Activated naive CD4-positive, alpha-beta T cell treated with anti-CD3 and anti-CD28 coated beads, Interleukin-2, amount 50 U/mL, for 16 hours (primary cell): ENCODE measurements around the gene MT1F.
A peak's percentile ranks its signal among the peaks of the same experiment; 100 is the strongest.
"Not testable (repeated sequence)": the region's sequence is repeated elsewhere in the genome, so short reads cannot be mapped to it uniquely, and the experiment has no call there.

ENCODE experiments used
- DNase-seq: peaks from one replicate; pipeline ENCODE4 v3.0.0-alpha.2; 2020

The MT1F gene

DNA sequence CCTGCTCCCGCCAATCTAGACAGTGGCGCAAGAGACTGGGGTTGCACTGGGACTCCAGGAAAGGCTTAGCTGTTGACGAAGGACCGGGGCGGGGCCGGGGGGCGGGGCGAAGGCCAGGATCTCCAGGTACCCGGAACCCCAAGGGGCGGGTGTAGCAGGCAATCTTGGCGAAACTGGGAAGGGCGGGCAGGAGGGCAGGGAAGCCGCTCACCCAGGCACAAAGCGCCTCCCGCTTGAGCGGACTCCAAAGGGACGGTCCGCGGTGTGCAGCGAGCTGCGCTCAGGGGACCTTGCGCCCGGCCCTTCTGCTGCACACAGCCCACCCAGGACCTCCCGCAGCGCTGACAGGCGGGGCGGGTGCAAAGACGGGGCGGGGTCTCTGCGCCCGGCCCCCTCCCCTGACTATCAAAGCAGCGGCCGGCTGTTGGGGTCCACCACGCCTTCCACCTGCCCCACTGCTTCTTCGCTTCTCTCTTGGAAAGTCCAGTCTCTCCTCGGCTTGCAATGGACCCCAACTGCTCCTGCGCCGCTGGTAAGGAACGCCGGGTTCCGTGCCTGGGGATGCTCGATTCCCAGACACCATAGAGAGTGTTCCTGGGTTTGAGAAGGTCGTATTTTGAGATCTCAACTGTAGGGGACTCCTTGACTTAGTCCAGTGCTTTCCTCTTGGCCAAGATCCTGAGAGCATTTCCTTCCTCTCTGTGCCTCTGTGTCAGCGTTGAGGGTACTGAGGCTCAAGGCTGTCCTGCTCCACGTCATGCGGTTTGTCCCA, at the start of gene MT1F:
Gene MT1F (plus strand): TSS at position 405 of the 772 bp plus-strand sequence. CDS start 100 bp downstream, at position 505.
- DNase-seq, result peak; percentile 72

DNA sequence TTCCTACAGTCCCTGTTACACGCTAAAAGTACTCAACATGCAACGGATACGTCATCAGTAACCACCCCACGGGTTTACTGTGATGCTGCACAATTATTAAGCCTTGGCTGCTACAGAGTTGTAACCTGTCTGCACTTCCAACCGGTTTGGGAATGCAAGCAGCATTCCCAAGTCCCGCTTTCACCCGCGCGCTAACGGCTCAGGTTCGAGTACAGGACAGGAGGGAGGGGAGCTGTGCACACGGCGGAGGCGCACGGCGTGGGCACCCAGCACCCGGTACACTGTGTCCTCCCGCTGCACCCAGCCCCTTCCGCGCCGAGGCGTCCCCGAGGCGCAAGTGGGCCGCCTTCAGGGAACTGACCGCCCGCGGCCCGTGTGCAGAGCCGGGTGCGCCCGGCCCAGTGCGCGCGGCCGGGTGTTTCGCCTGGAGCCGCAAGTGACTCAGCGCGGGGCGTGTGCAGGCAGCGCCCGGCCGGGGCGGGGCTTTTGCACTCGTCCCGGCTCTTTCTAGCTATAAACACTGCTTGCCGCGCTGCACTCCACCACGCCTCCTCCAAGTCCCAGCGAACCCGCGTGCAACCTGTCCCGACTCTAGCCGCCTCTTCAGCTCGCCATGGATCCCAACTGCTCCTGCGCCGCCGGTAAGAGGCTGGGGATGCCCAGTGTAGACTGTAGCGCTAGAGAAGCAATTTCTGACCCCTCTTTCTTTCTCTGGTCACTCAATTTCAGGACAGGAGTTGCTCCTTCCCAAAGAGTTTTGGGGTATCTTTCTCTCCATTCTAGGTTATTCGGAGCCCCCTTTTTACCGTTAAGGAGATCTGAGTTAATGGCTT, 49.5 kb upstream of the MT1F start, which contains the start of gene MT2A:
Gene MT2A (plus strand): TSS at position 542 of the 833 bp plus-strand sequence. CDS start 72 bp downstream, at position 614.
- DNase-seq, result peak; percentile 92

DNA sequence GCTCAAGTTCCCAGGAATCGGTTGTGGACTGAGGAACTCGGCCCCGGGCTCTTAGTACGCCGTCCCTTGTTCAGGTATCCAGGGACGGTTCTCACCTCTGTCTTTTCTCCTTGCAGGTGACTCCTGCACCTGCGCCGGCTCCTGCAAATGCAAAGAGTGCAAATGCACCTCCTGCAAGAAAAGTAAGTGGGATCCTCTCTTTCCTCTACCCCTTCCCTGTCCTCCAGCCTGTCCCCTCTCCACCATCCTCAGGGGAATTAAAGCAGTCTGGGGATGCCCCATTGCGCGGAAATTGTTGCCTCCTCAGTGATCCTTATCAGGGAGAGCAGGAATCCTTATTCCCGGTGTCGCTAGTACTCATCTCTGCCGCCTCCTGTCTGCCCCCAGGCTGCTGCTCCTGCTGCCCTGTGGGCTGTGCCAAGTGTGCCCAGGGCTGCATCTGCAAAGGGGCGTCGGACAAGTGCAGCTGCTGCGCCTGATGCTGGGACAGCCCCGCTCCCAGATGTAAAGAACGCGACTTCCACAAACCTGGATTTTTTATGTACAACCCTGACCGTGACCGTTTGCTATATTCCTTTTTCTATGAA, 48.8 kb upstream of the MT1F start:
- no peak for DNase-seq

DNA sequence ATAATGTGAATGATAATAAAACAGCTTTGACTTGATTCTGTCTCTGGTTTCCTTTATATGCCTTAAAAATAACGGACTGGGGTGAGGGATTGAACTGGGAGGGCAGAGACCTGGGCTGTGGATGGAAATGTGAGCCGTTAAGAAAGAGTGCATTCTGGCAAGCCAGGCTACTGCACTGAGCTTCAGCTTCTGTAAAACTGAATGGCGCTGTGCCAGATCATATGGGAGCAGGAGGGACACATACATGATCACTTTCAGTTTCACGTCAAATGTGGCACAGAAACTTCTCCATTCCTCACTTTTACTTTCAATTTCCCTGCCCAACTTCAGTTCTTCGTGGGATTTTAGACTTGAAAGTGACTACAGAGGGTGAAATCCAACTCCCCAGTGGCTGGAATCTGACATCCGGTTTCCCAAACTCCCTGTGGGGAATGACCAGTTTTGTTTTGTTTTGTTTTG, 48.3 kb upstream of the MT1F start:
- peak; percentile 76 for DNase-seq

DNA sequence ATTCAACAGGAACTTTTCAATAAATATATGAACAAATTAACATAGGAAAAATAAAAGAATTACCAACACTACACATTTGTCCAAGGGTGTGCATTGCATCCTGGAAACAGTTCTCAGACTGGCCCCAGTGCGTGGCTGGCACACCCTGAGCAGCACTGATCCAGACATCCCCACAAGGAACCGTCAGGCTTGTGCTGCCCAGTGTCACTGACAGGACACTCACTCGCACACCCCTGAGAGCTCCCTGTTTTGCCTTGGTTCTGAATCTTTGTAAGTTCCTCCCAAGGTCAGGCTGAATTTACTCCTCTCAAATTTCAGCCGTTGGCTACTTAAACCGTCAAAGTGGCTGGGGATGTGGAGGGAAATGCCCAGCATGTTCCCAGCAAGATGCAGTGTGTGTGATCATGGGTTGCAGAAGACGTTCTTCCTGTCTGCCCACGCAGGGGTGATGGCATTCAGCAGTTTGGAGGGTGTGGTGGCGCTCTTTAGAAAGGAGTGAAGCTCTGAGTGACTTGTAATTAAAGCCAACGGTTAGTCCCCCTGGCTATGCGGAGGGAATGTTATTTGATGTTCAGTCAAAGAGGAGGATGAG, 47.6 kb upstream of the MT1F start:
- DNase-seq, result peak; percentile 78

DNA sequence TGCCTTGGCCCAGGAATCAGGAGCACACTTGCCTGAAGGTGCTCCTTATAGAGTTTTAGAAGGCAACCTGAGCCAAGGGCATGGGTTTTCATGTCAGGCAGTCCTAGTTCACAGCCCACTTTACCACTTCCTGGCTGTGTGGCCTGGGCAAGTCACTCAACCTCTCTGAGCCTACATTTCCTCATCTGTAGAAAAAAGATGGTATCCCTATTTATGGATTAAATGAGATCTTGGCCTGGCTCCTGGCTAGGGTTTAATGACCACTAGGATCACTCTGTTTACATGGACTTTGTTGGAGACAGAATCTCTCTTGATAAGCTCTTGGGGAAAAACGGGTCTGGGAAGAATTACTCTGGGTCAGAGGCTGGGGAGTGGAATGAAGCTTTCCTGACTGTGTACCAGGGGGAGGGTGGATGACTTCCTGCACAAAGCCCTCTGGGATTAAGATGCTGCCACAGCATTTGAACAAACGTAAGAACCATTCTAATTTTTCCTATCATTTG, 47.1 kb upstream of the MT1F start:
- no peak for DNase-seq

DNA sequence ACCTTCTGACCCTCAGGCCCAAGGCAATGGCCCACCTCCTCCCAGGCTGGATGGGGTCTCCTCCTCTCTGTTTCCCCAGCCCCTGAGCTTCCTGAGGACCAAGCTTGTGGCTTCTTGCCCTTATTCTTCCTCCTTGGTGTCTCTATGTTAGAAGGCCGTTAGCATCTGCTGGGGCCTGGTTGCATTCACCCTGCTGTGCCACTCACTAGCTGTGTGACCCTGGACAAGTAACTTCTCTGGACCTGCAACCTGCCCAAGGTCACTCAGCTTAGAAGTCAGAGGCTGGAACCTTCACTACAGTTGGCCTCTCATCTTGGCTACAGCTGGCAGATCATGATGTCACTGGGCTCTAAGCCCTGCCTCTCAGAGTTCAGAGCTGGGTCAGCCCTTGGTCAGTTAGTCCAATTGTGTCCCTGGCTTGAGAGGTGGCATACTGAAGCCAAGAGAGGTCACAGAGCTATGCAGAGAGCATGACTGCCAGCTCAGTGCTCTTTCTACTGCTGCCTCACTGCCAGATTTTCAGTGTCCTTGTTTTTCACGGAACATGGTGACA, 46.4 kb upstream of the MT1F start:
- no peak for DNase-seq

DNA sequence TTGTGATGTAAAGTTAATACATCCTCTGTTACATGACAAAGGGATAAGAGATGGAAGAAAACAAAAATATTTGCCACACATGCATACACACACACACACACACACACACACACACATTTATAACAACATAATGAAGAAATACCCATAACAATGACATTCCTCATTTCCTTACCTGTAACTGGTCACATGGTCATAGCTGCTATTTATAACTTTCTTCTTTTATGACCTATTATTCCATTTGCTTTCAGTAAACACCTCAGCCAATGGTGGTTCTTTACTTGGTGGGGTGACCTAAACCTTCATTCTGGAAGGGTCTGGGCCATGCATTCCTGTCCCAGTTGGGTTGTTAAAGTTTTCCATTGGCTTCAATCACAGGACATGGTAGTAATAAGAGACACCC, 44.1 kb upstream of the MT1F start:
- no peak for DNase-seq

DNA sequence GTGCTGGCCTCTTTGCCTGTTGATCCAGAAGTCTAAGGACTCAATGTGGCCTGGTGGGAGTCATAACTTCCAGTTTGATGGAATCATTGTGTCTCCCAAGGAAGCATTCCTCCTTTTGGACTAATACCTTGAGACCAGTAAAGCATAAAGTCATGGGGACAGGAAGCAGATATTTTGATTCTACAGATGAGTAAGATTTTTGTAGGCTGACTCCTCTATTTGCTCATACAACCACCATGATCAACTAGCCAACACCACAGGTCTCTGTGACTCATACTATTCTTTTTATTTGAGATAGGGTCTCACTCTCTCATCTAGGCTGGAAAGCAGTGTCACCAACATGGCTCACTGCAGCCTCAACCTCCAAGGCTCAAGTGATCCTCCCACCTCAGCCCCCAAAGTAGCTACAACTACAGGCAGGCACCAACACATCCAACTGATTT, 43.2 kb upstream of the MT1F start:
- no peak for DNase-seq

DNA sequence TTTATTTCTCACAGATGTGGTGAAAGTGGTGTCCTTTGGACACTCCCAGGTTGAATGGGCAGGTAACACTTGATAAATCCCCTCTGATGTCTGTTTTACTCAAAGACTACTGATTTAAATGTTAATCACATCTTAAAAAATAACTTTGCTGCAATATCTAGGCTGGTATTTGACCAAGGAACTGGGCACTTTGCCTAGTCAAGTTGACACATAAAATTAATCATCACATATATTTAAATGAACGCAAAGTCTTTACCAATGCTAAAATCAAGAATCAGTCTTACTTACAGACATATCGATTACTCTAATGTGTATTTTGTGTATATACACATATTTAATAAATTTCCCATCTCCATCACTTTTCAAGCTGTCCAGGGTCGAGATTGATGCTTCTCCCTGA, 42.4 kb upstream of the MT1F start:
- DNase-seq, result no peak

DNA sequence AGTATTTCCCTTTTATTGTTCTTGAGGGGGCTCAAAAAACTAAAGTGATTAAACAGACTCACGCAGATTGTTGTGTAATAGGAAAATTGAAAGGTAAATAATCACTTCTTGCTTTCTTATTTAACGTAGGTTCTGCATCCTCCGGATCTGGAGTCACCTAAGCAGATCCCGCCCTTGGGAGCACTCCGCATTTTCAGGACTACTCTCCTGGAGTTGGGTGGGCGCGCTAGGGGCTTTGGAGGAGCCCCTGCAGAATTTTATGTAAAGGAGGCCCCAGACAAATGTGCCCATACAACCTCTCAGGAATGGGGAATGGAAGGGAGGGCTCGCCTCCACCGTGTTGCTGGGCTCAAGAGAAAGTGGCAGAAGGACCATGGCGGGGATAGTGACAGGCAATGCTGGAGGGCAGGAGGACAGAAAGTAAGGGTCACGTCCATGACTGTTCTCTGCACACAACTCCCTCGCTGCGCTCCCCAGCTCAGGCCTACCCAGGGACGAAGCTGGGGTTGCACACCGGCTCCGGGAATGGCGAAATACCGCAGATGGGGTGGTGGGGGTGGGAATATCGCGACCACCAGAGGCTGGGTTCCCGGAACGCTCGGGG, 41.0 kb upstream of the MT1F start:
- DNase-seq, result no peak

DNA sequence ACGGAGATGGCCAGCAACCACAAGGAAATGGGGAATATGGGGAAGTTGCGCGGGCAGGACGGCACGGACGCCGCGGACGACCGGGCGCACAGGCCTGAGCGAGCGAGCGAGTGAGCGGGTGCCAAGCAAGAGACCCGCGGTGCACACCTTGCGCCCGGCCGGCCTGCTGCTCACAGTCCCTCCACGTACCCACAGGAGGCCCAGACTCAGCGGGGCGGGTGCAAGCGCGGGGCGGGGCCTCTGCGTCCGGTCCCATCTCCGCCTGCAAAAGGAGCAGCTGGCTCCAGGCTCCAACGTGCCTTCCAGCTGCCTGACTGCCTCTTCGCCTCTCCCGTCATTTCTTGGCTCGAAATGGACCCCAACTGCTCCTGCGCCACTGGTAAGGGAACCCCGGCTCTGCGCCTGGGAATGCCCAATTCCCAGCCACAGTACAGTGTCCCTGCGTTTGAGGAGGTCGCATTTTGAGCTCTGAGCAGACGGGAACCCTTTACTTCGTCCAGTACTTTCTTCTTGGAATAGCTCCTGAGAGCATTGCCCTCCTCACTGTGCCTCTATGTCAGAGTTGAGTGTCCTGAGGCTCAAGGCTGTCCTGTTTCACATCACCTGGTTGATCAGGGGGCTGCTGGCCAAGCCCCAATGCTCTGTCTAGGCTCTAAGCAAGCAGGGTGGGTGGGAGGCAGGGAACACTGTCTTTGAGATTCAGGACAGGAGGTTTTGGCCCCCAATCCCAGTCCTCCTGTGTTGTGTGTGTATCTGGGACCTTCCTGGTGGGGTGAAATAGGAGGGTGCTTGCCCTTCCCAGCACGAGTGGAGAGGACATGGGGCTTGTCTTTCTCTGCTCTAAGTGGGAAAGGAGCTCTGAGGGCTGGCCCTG, 40.3 kb upstream of the MT1F start:
- DNase-seq, result peak; percentile 47

DNA sequence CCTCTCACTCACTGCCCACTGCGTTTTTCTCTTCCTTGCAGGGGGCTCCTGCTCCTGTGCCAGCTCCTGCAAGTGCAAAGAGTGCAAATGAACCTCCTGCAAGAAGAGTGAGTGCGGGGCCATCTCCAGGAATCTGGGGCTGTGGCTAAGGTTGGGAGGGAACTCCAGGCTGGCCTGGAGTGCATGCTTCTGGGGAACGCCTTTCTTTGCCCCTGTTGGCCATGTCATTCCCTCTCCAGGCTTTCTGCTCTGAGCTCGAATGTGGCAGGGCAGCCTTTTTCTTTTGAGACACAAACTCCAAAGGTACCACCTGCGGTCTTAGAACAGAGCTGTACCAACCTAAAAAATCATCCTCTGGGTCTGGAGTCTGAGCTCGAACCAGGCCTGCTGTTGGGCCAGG, 39.6 kb upstream of the MT1F start:
- no peak for DNase-seq

DNA sequence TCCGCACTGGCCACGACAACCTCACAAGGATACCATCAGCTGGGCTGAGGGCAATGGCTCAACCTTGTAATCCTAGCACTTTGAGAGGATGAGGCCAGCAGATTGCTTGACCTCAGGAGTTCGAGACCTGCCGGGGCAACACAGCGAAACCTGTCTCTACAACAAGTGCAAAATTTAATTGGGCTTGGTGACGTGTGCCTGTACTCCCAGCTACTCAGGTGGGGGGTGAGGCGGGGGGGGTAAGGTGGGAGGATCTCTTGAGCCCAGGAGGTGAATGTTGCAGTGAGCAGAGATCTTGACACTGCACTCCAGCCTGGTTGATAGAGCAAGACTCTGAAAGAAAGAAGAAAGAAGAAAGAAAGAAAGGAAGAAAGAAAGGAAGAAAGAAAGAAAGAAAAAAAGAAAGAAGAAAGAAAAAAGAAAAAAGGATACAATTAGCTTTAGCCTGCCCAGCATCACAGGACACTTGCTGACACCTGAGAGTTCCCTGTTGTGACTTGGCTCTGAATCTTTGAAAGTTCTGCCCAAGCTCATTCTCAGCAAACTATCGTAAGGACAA, 37.3 kb upstream of the MT1F start:
- DNase-seq, result no peak

DNA sequence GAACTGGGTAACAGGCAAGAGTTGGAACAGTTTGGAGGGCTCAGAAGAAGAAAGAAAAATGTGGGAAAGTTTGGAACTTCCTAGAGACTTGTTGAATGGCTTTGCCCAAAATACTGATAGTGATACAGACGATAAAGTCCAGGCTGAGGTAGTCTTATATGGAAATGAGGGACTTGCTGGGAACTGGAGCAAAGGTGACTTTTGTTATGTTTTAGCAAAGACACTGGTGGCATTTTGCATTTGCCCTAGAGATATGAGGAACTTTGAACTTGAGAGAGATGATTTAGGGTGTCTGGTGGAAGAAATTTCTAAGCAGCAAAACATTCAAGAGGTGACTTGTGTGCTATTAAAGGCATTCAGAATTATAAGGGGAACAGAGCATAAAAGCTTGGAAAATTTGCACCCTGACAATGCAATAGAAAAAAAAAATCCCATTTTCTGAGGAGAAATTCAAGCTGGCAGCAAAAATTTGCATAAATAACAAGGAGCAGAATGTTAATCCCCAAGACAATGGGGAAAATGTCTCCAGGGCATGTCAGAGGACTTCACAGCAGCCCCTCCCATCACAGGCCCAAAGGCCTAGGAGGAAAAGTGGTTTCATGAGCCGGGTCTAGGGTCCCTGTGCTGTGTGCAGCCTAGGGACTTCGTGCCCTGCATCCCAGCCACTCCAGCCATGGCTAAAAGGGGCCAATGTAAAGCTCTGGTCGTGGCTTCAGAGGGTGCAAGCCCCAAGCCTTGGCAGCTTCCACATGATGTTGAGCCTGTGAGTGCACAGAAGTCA, 35.9 kb upstream of the MT1F start:
- DNase-seq, result not testable (repeated sequence)

DNA sequence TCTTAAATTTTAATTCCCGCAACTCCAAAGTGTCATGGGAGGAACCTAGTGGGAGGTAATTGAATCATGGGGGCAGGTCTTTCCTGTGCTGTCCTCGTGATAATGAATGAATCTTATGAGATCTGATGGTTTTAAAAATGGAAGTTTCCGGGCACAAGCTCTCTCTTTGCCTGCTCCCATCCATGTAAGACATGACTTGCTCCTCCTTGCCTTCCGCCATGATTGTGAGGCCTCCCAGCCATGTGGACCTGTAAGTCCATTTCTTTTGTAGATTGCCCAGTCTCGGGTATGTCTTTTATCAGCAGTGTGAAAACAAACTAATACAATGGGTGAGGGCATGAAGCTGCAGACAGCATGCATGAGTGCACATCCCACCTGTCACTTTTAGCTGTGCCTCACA, 34.6 kb upstream of the MT1F start:
- not testable (repeated sequence) for DNase-seq

DNA sequence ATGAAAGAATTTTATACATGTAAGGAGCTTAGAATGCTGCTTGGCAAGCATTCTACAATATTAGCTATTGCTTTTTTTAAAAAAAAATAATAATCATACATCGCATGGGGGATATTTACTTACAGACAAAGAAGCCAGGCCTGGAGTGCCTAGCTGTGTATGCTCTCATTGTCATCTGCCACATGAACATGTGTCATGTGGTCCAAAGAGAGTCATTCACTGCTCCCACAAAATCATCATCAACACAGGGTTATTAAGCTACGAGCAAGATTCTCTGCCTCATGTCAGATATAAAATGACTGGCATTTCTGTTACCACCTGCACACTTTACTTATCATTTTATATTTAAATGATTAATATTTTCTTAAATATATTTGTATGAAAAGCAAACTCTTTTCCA, 34.1 kb upstream of the MT1F start:
- no peak for DNase-seq

DNA sequence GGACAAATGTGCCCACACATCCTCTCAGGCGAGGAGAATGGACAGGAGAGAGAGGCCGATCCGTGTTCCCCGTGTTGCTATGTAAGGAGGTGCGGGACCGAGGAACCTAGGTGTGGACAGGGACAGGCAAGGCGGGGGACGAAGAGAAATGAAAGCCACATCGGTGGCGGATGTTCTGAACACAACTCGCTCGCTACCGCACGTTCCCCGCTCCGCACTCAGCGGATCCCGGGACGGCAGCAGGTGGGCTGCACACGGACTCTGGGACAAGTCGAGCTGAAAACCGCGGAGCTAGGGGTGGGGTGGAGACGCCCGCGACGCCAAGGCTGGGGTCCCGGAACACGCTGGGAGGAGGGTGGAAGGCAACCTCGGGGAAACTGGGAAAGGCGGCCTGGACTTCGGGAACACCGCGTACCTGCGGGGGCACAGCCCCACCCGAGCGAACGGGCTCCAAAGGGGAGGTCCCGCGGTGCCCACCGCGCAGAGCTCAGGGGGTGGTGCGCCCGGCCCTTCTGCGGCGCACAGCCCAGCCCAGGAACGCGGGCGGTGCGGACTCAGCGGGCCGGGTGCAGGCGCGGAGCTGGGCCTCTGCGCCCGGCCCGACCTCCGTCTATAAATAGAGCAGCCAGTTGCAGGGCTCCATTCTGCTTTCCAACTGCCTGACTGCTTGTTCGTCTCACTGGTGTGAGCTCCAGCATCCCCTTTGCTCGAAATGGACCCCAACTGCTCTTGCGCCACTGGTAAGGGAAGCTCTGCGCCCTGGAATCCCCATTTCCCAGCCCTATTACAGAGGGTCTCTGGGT, 32.4 kb upstream of the MT1F start, which contains the start of gene MT1E:
Gene MT1E (plus strand): TSS at position 642 of the 803 bp plus-strand sequence. CDS start 71 bp downstream, at position 713.
- DNase-seq, result peak; percentile 75
